ENCODE results near the gene POLN.

POLN gene

DNA sequence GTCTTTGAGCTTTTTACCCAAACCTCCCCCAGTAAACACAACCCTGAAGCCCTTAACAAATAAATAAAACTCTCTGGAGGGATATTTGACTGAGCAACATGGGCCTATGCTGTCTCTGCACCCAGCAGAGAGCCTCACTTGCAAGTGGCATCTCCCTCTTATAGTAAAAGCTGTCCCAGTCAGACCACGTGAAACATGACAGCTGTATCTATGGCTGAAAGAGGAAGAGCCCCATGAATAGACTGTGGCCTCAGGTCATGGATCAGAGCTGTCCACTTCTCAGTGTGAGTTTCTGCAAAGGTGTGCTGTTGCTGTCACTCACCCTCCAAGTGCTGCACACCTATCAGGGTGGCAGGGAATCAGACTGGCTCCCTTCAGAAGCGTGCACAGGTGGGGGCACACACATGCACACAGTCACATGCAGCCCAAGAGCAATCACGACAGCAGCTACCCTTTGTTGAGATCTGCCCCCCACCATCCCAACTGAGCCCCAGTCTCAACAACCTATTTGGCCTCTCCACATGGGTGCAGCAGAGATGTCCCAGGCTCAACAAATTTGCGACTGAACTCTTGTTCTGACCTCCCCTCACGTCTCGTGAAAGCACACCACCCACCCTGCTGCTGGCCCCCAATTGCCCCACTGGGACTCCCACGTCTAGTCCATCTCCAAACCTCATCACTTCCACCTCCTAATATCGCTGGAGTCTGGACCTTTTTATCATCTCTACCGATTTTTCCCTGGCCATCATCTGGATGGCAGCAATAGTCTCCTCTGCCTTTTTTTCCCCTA is 137.2 kb downstream of the POLN start:
- DNase-seq, result no peak

DNA sequence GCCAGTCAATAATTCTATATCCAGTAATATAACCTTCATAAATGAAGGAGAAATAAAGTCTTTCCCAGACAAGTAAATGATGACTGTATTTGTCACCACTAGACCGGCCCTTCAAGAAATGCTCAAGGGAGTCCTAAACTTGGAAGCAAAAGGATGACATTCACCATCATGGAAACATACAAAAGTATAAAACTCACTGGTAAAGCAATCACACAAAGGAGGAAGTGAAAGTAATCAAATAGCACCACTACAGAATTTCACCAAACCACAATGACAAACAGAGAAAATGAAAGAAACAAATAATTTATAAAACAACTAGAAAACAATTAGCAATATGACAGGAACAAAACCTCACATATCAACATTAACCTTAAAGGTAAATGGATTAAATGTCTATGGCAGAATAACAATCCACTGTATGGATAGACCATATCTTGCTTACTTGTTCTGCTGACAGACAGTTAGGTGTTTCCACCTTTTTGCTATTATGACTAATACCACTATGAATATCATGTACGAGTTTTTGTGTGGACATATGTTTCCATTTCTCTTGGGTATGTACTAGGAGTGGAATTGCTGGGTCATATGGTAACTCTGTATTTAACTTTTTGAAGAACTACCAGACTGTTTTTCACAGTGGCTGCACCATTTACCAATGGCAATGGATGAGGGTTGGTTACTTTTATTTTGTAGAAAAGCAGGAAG is 137.9 kb downstream of the POLN start:
- no peak for DNase-seq

DNA sequence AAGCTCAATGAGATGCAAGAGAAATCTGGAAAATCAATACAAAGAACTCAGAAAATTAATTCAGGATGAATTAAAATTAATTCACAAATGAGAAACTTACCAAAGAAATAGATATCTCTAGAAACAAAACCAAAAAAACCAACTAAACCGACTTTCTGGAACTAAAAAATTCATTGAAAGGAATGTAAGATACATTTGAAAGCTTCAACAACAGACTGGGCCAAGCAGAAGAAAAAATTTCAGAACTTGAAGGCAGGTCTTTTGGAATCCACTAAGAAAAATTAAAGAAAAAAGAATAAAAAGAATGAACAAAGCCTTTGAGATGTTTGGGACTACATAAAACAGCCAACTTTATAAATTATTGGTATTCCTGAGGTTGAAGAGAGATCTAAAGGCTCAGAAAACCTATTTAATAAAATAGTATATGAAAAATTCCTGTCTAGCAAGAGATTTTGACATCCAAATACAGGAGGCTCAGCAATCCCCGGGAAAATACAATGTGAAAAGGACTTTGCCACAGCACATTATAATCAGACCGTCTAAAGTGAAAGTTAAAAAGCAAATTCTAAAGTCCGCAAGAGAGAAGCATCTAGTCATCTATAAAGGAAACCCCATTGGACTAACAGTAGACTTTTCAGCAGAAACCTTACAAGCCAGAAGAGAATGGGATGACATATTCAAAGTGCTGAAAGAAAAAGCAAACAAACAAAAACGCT is 138.6 kb downstream of the POLN start:
- no peak for DNase-seq

DNA sequence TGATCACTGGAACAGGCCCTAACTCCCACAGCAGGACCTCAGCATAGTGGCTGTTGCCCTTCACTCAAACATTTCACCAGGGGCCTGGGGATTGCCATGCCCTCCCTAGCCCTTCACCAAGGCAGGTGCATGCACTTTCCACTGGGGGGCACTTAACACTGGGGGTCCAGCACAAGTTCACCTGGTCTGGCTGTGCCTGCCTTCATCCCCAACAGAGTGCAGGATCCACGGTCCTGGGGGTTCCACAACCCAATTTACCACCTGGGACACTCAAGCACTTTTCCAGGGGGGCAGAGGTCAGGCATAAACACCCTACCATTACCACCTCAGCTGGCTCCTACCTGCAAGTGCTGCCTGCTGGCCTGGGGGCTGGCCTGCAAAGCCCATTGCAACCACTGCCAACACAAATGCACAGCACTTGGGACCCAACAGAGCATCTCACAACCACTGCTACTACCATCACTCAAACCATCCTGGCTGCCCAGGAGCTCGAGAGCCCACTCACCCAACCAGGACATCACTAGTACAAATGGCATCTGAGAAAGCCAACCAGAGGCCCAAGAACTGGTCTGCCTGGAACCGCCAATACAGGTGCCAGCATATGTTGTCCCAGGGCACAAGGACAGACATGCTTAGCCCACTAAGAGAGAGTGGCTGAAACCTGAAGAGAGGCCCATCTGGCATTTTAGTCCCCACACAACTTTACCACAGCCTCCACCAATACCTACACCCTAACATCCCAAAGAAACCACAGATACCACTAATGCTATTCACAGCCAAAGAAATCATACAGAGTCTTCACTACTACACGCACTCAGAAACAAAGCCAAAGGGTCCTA is 139.7 kb downstream of the POLN start:
- no peak for DNase-seq

DNA sequence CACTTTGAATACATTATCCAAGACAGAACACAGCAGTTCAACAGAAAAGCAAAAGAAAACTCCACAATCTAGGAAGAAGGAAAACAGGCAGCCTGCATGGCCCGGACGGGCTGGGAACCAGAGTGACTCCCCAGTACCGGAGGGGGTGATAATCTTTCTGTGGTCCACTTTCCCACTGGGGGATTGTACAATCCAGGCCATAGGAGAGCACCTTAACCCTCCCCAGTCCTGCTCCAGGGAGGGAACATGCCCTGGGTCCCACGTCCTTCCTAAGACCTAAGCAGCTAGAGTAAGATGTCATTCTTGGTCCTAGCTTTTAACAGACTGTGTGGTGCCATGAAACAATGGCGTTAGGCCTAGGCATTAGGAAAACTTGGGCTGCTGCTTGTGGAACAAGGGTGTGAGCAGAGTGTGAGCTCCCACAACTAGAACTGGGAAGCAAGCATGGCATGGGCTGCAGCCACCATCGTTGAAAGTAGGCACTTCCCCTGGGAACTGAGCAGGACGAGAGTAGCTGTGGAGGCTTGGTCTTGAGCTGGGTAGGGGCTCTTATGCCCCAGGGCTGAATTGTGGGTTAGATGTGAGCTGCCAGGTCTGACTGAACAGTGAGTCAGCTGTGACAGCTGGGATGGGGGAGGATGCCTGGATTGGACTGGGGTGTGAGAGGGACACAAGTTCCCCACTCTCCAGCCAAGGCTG is 140.4 kb downstream of the POLN start:
- DNase-seq, result no peak

DNA sequence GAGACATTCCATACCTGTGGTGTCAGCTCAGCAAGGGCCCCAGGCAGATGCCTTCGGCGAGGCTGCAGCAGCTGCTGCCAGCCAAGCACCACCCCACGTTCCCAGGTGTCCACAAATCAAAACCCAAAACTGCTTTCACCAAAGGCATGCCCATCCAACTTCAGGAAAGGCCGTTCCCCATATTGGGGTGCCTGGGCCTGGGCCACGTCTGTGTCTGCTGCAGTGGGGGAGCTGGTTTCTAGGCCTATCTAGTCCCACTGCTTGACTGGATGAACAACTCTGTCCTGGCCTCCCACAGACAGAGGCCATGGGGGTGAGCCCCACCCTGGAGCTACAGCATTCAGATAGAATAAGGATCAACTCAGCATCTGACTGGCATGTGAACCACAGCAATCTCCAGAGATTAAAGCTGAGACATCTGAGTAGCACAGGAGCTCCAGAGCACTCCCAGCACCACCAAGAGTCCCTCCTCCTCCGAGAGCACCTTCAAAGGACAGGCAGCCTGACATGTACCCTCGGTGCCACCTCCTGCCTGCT is 145.8 kb downstream of the POLN start:
- no peak for DNase-seq

DNA sequence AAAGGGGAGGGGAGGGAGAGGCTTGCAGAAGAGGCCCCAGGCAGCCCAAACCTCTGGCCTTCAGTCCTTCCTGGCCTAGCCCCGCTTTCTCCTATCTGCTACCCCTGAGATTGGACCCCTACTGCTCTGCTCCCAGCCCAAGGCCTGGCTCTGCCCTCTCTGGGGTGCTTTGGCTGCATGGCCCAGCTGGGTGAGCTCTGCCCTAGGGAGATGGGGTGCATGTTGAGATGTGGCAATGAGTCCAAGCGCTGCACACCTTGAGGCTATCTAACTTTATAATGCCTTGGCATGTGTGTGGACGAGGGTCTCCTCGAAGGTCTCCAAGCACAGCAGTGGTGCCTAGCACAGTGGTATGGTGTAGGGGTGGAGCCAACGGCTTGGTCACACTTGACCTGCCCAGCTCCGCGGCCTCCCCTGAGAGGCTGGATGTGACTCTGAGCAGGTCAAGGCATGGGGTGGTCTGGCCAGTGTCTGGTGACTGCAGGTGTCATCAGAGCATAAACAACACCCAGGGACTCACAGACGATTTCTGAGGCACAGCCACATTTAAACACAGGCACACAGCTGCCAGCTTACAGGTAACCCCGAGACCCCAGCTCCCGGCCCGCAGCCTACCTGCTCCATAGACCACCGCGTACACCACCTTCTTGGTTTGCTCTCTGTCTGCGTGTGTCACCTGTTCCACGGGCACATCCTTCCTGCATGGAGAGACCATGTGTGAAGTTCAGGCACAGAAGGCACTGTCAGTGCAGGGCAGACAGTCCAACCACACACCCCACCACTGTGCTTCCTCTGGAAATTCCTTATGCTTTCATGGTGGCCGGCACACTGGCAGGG is 146.5 kb downstream of the POLN start:
- DNase-seq, result no peak

DNA sequence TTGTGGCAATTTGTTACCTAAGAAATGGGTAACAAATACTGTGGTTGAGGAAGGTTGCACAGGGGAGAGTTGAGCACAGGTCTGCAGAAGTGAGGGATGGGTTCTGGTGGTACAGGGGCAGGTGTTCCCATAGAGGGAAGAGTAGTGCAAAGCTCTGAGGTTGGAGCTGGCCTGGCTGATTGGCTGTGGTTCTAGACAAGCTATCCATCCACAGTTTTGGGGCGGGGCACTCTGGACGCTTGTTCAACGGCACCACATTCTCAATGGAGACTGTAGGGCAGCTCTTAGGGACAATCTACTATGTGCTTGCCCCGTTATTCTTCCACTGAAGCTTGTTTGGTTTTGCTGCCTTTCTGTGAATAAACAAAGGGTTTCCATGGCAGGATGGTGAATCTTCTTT is 147.4 kb downstream of the POLN start:
- DNase-seq, result no peak

DNA sequence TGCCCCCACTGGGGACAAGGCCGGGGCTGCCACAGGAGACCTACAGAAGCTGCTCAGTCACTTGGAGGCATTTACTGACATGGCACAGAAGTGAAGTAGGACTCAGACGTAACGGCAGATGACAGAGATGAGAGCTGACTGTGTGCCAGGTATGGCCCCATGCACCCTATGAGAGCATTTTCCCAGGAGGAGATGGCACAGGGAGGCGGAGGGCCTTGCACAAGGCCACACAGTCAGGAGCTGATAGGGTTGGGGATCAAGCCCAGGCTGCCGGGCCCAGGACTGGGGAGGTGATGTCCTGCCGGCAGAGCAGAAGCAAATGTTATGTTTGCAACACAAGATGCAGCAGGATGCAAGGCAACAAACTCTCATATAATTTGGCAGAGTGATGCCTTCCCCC is 148.7 kb downstream of the POLN start:
- DNase-seq, result no peak

DNA sequence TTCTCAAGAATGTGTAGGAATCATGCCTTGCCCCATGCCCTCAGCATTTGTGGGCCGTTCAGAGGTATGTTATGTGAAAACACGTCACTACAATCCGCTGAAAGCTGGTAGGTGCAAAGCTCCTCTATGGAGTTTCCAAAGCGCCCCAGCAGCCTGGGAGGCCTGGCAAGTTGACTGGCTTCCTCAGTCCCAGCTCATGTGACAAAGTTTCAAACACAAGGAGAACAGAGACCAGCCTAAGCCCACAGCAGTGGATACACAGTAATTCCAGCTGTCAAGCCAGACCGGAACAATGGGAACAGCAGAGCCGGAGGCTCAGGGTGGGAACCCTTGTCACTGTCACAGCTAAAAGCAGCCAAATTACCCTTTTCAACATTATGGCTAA is 149.3 kb downstream of the POLN start:
- DNase-seq, result no peak

DNA sequence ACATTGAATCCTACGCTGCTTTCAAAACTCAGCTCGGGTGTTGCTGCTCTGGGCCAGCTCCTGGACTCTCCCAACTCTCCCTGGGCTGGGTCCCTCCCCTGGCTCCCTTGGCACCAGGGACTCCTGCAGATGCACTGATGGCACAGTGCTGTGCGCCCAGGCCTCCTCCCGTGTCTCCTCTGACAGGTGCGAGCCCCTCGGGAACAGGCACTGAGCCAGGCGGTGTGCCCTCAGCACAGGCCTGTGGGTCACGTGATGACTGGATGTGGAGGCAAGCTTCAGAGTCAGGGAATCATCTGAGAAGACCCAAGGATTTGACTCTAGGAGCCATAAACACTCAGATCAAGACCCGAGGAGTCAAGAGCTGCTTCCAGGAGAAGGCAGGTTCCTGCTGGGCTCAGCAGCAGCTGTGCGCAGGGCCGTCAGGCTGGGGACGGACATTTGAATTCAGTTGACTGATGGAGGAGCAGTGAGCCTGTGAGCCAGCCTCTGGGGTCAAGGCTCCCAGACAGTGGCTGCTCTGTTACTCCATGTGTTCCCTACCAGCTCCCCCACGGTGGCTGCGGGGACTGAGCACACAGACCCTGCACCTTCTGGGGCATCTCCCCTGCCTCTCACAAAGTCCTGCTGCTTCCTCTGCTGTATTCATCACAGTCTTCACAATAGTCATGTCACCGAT is 149.8 kb downstream of the POLN start:
- DNase-seq, result peak in 1 of 14 donors; percentile 43

DNA sequence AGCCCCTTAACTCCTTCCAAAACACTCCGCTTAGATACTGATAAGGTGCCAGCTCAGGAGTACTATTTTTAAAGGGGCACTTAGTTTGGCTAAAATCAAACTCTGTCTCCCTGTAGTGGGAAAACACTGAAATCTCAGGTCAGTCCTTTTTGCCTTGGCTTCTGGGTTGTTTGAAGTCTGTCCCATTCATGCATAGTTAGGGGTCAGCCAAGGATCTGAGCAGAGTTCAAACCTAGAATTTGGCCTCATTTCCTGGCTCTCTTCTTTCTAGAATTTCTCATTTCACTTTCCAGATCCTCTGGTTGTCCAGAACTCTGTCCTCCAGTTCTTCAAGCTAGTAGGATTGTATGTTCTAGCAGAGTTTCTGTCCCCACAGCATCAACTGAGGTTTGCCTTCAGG is 151.3 kb downstream of the POLN start:
- DNase-seq, result no peak

DNA sequence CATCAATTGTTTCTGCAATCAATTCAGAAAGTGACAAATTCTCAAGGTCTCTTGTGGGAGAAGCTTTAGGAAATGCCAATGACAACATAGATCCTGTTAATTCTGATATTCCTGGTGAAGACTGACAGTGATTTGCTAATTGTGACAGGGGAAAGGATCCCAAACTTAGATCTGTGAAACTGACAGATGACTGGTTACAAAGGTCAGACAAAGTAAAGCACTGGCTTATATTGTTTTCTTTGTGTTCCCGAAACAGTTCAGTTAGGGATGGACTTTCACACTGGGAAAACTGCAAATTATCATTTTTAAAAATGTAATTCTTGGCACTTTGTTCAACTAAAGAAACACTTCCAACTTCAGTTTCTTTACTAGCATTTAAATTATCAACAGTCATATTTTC is 152.7 kb downstream of the POLN start:
- no peak for DNase-seq

DNA sequence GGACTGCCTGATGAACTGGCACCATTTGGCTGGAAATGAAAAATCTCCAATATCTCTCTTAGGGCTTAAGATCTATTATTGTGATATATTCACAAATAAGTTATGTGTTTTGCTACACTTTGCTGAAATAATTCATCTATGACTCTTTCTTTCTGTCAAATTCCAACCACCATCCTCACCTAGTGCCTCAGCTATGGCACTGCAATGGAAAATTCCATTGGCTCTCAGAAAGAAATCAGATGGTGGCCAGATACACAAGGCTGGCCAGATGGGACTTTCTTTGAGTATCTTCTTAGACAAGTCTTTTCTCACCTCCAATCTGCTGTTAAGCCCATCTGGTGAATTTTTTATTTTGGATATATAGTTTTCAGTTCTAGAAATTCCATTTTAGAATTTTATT is 154.8 kb downstream of the POLN start:
- DNase-seq, result no peak

DNA sequence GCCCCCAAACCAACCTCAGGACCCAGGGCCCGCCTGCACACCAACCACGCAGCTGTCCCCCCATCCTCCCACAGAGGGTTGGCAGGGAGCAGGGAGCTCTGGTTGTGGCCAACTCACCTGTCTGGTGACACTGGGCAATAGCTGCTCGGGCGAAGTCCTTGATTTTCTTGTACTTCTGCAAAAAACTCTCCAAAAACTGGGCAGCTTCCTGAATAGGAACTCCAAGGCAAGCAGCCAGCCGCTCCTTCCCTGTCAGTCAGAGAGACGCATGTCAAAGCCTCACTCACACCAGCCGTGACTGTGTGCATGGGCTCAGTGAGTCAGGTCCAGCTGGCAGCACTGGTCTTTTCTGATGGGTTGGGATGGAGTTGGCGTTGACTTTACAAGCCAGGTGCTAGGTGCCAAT is 156.4 kb downstream of the POLN start:
- no peak for DNase-seq

DNA sequence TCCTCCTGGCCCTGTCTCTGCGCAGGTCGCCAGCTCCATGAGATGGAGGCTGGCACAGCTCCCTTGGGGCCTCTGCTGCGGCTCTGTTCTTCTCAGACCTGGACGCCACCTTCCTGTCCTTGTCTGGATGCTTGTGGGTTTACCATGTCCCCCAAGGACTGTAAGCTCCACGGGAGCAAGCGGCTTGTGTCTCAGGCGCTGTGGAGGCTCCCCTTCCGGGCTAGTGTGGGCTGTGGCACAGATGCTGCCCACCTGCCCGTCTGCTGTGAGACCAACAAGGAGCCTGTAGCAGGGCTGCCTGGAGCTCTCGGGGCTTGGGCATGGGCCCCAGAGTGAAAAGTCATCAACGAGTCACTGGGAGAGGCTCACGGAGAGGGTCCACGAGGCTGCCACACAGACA is 157.6 kb downstream of the POLN start:
- DNase-seq, result no peak

DNA sequence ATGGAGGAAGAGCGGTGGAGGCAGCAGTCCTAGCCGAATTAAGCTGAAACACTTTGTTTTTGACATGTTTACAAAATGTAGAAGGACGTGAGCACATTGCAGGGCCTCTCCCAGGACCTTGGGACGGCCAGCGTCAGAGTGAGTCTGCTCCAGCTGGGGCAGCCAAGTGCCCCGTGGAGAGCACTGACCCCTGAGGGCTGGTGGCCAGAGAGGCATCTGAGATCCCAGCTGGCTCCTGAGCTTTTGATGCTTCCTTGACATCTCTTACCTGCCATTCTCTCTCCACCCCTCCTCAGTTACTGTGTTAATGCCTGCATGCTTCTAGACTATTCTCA is 158.1 kb downstream of the POLN start:
- peak in 1 of 14 donors; percentile 69 for DNase-seq

DNA sequence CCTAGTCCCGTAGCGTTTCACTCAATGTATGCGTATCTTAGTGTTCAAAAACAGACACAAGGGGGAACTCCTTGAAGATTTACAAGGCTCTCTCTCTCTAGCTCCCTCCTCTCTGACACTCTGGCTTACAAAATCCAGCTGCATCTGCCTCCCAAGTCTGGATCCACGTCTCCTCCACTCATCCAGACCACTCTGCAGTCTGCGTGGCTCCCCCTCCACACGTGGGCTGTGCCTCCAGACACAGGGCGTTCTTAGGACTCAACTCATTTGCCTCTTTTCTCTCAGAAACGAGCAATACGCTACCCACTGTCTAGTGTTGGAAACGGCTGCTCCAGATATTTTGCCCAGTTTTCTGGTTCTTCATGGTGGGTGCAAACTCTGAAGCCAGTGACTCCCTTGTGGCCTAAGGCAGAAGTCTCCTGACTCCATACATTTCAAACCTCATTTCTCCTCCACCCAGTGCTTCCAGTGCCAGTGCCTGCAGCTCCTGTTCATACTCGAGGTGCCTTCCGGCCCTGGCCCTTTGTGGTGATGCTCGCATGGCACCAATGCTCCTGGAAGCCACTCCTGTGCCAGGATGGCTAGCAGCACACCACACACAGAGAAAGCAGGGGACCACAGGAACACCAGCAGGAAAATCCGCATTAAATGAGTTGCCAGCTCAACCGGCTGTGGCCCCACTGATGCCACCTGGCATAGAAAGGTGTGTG is 158.7 kb downstream of the POLN start:
- no peak for DNase-seq

DNA sequence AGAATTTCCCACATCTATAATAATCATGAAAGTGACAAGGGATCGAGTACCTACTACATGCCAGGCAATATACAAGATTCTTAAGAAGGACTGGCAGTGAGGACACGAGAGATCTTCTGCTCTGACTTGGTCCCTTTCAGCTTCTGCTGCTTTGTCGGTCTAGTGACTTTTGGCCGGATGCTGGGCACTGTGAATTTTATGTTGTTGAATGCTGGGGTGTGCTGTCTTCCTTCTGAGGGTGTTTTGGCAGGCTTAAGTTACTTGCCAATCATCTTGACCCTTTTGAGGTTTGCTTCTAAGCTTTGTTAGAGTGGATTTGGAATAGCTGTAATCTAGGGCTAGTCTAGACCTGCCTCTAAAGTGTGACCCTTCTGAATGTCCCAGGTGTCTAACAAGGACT is 159.3 kb downstream of the POLN start:
- no peak for DNase-seq

DNA sequence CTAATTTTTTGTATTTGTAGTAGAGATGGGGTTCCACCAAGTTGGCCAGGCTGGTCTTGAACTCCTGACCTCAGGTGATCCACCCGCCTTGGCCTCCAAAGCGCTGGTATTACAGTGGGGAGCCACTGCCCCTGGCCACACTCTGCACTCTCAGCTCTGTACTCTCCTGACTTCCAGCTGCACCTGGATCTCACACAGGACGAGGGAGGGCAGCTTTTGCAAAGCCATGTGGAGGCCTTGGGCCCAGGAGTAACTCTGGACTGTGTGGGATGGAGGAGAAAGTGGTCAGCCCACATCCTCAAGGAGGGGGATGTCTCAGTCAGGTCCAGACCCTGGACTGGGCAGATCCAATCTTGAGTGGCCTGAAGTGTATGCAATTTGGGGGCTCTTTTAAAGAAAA is 159.8 kb downstream of the POLN start:
- no peak for DNase-seq

Data from C1 segment of cervical spinal cord (tissue), 14 donors.